Measurements from ENCODE around the gene KCNAB2. TPM values are rescaled to one million over a fixed set of nuclear protein-coding genes. Genes with fewer than 3 reads are reported as not detected.

The KCNAB2 gene
- total RNA-seq, 4 donors from 2014 or later: 10.9 to 12.6 (median 11.7) TPM

- no peak overlapping the region for H3K27ac ChIP-seq
- TF ChIP-seq POLR2A (IDR thresholded peaks at IDR 0.05) (no peak), CTCF (IDR thresholded peaks at IDR 0.05) (no peak), POLR2AphosphoS5 (IDR thresholded peaks at IDR 0.05) (no peak), EP300 (IDR thresholded peaks at IDR 0.05) (no peak)
- peaks cover 19% of the 10 kb centered on the region for H3K27me3 ChIP-seq
- H3K4me1 ChIP-seq: no peaks in the 10 kb centered on the region
- no peak for ATAC-seq
- WGBS, 2 donors (ENCODE audit: low coverage in 1 of 2): 36 to 60% methylated on average over 1 to 5 of the region's 9 CpGs
- peaks cover 0 to 12% of the 10 kb centered on the region in 2 donors for H3K36me3 ChIP-seq
- no peak overlapping the region for H3K4me3 ChIP-seq
- no peaks in the 10 kb centered on the region for H3K9me3 ChIP-seq
These were observed 8.3 kb upstream of the KCNAB2 start for GRCh38 chr1:6037338-6037762.

GRCh38 chr1:6038603-6039002 lies 7.1 kb upstream of the KCNAB2 start:
- TF ChIP-seq CTCF (IDR thresholded peaks at IDR 0.05): no peak
- TF ChIP-seq EP300 (IDR thresholded peaks at IDR 0.05): no peak
- TF ChIP-seq POLR2AphosphoS5 (IDR thresholded peaks at IDR 0.05): no peak
- TF ChIP-seq POLR2A (IDR thresholded peaks at IDR 0.05): no peak
- Histone ChIP-seq H3K9me3 (no peaks in the 10 kb centered on the region), H3K27me3 (peaks cover 12% of the 10 kb centered on the region), H3K36me3 (peaks cover 0 to 19% of the 10 kb centered on the region in 2 donors), H3K4me3 (no peak overlapping the region), H3K4me1 (no peaks in the 10 kb centered on the region), H3K27ac (no peak overlapping the region)
- ATAC-seq: no peak
- WGBS, 2 donors (ENCODE audit: low coverage in 1 of 2): 50% methylated on average over 5 of the region's 7 CpGs; no CpG with 5 or more reads in 1 of the 2 donors

GRCh38 chr1:6039031-6039430 lies 6.7 kb upstream of the KCNAB2 start:
- Histone ChIP-seq H3K36me3 (peaks cover 0 to 20% of the 10 kb centered on the region in 2 donors), H3K4me3 (no peak overlapping the region), H3K27me3 (peaks cover 8% of the 10 kb centered on the region), H3K9me3 (no peaks in the 10 kb centered on the region), H3K27ac (no peak overlapping the region), H3K4me1 (no peaks in the 10 kb centered on the region)
- no peak for TF ChIP-seq POLR2A (IDR thresholded peaks at IDR 0.05)
- WGBS, 2 donors (ENCODE audit: low coverage in 1 of 2): 98% methylated on average over 6 of the region's 15 CpGs; no CpG with 5 or more reads in 1 of the 2 donors
- ATAC-seq: no peak

GRCh38 chr1:6040444-6040843 lies 5.2 kb upstream of the KCNAB2 start:
- 80 to 100% methylated on average over 1 to 11 of the region's 15 CpGs for WGBS, 2 donors (ENCODE audit: low coverage in 1 of 2)
- H3K9me3 ChIP-seq: no peaks in the 10 kb centered on the region
- peaks cover 0 to 20% of the 10 kb centered on the region in 2 donors for H3K36me3 ChIP-seq
- H3K27ac ChIP-seq: no peak overlapping the region
- peaks cover 4% of the 10 kb centered on the region for H3K27me3 ChIP-seq
- no peaks in the 10 kb centered on the region for H3K4me1 ChIP-seq
- TF ChIP-seq CTCF (IDR thresholded peaks at IDR 0.05): no peak
- no peak for TF ChIP-seq POLR2A (IDR thresholded peaks at IDR 0.05)
- no peak for TF ChIP-seq EP300 (IDR thresholded peaks at IDR 0.05)
- no peak for TF ChIP-seq POLR2AphosphoS5 (IDR thresholded peaks at IDR 0.05)
- ATAC-seq: no peak
- no peak overlapping the region for H3K4me3 ChIP-seq

- Histone ChIP-seq H3K4me1 (no peaks in the 10 kb centered on the region), H3K9me3 (no peaks in the 10 kb centered on the region), H3K4me3 (no peak overlapping the region), H3K36me3 (peaks cover 0 to 20% of the 10 kb centered on the region in 2 donors), H3K27me3 (peaks cover 4% of the 10 kb centered on the region), H3K27ac (no peak overlapping the region)
- WGBS, 2 donors (ENCODE audit: low coverage in 1 of 2): 80 to 96% methylated on average over 5 to 10 of the region's 22 CpGs
- no peak for ATAC-seq
- no peak for TF ChIP-seq POLR2AphosphoS5 (IDR thresholded peaks at IDR 0.05)
- no peak for TF ChIP-seq EP300 (IDR thresholded peaks at IDR 0.05)
- no peak for TF ChIP-seq POLR2A (IDR thresholded peaks at IDR 0.05)
- TF ChIP-seq CTCF (IDR thresholded peaks at IDR 0.05): no peak
These were observed 4.8 kb upstream of the KCNAB2 start for GRCh38 chr1:6040861-6041415.
